A549 treated with RU486 at 1 μM for 4 hours (cell line): ENCODE data around the gene MARCHF4. TPM values are rescaled to one million over a fixed set of nuclear protein-coding genes. Genes with fewer than 3 reads are reported as not detected.

Experiments
- total RNA-seq: library from RNA; stranded (reverse); fragments of 200-300 nt; extraction: Qiagen RNA extraction; gene quantifications from 5 replicates; pipeline ENCODE4 v1.2.3, GENCODE V29; 2022; ENCODE audit warnings: low read depth

MARCHF4 gene
- total RNA-seq, result 47.3 to 64.6 TPM (median 56.8 TPM) in 5 replicates

GRCh38 chr2:216371721-216372702, at the start of gene MARCHF4:
Gene MARCHF4 (minus strand): TSS chr2:216372483. CDS start chr2:216370260, 2,223 bp downstream.

GRCh38 chr2:216412022-216412999, 40.0 kb upstream of the MARCHF4 start, which contains the start of gene SMARCAL1:
Gene SMARCAL1 (plus strand): TSS chr2:216412484. CDS start chr2:216414705, 2,221 bp downstream.

Other genes with a start within 250 kb of the MARCHF4 start
- 15.7 to 17.2 TPM (median 17.0 TPM) in 5 replicates for gene SMARCAL1, start 40.0 kb upstream of the MARCHF4 start, total RNA-seq
- gene RPL37A, start 126.4 kb upstream of the MARCHF4 start, total RNA-seq, result 4,905 to 6,133 TPM (median 5,031 TPM) in 5 replicates